ENCODE data around the gene CHAF1B.

- TF ChIP-seq CTCF (IDR thresholded peaks at IDR 0.05; ENCODE audit: low read depth, low read length) (no peak), EZH2phosphoT487 (IDR thresholded peaks at IDR 0.05; ENCODE audit: low read depth) (no peak)
Measured at GRCh38 chr21:36411301-36411700, 26.1 kb downstream of the CHAF1B start.

Measured in OCI-LY3 (cell line).